Measurements from ENCODE around the gene ONECUT3.

Gene ONECUT3

GRCh38 chr19:1744133-1744665 lies 9.1 kb upstream of the ONECUT3 start:
- no peak overlapping the region for H3K4me3 Mint-ChIP-seq
- no peaks in the 10 kb centered on the region for H3K36me3 Mint-ChIP-seq (ENCODE audit: low read depth)
- peaks cover 98% of the 10 kb centered on the region for H3K27me3 Mint-ChIP-seq (ENCODE audit: low read depth, poor library complexity)

GRCh38 chr19:1744822-1745563 lies 8.3 kb upstream of the ONECUT3 start:
- Mint-ChIP-seq H3K9me3 (peaks cover 14% of the 10 kb centered on the region), H3K27ac (no peak overlapping the region), H3K36me3 (ENCODE audit: low read depth) (no peaks in the 10 kb centered on the region), H3K4me3 (no peak overlapping the region), H3K4me1 (peaks cover 5% of the 10 kb centered on the region), H3K27me3 (ENCODE audit: low read depth, poor library complexity) (peaks cover 97% of the 10 kb centered on the region)
- no peak for TF ChIP-seq CTCF (IDR thresholded peaks at IDR 0.05)
- DNase-seq, result no peak

More at GRCh38 chr19:1744133-1744665, 9.1 kb upstream of the ONECUT3 start:
- Mint-ChIP-seq H3K9me3 (peaks cover 16% of the 10 kb centered on the region), H3K27ac (no peak overlapping the region), H3K4me1 (peaks cover 5% of the 10 kb centered on the region)
- TF ChIP-seq CTCF (IDR thresholded peaks at IDR 0.05), result no peak
- DNase-seq, result no peak

- peaks cover 8% of the 10 kb centered on the region for H3K9me3 Mint-ChIP-seq
- peaks cover 5% of the 10 kb centered on the region for H3K4me1 Mint-ChIP-seq
- no peak overlapping the region for H3K27ac Mint-ChIP-seq
- no peak for DNase-seq
- no peaks in the 10 kb centered on the region for H3K36me3 Mint-ChIP-seq (ENCODE audit: low read depth)
- no peak for TF ChIP-seq CTCF (IDR thresholded peaks at IDR 0.05)
- peaks cover 97% of the 10 kb centered on the region for H3K27me3 Mint-ChIP-seq (ENCODE audit: low read depth, poor library complexity)
- H3K4me3 Mint-ChIP-seq, result no peak overlapping the region
Measured at GRCh38 chr19:1745589-1746031, 7.7 kb upstream of the ONECUT3 start.

- Mint-ChIP-seq H3K4me1 (peaks cover 5% of the 10 kb centered on the region), H3K27ac (no peak overlapping the region), H3K36me3 (ENCODE audit: low read depth) (no peaks in the 10 kb centered on the region), H3K4me3 (no peak overlapping the region), H3K27me3 (ENCODE audit: low read depth, poor library complexity) (peaks cover 97% of the 10 kb centered on the region), H3K9me3 (peaks cover 3% of the 10 kb centered on the region)
- DNase-seq, result no peak
- TF ChIP-seq CTCF (IDR thresholded peaks at IDR 0.05), result no peak
Measured at GRCh38 chr19:1746401-1747284, 6.7 kb upstream of the ONECUT3 start.

GRCh38 chr19:1747285-1748114 lies 5.8 kb upstream of the ONECUT3 start:
- Mint-ChIP-seq H3K4me1 (peaks cover 5% of the 10 kb centered on the region), H3K27ac (no peak overlapping the region), H3K36me3 (ENCODE audit: low read depth) (no peaks in the 10 kb centered on the region), H3K9me3 (no peaks in the 10 kb centered on the region), H3K4me3 (peak overlapping the region; percentile 58), H3K27me3 (ENCODE audit: low read depth, poor library complexity) (peaks cover 97% of the 10 kb centered on the region)
- no peak for DNase-seq
- no peak for TF ChIP-seq CTCF (IDR thresholded peaks at IDR 0.05)

Data from nephron progenitor cell (in vitro differentiated cells).